Measurements from ENCODE around the gene BPGM.

GRCh38 chr7:134723892-134724291, 77.2 kb downstream of the BPGM start:
- TF ChIP-seq CTCF (IDR thresholded peaks at IDR 0.05) (no peak), POLR2A (IDR thresholded peaks at IDR 0.05) (no peak)

Measured in lower leg skin (tissue), 3 donors.